ENCODE data around the gene C13orf46.

- TF ChIP-seq CTCF (conservative IDR thresholded peaks at IDR 0.05; ENCODE audit: low read length), result no peak
- no peak for TF ChIP-seq EZH2phosphoT487 (IDR thresholded peaks at IDR 0.05; ENCODE audit: borderline replicate concordance, low read depth, low read length)
Measured at GRCh38 chr13:113964251-113964995, 9.5 kb downstream of the C13orf46 start.

Data from OCI-LY7 (cell line).